Activated CD4-positive, alpha-beta T cell treated with anti-CD3 and anti-CD28 coated beads, Interleukin-2, amount 50 U/mL, for 1 hour (primary cell): ENCODE measurements around the gene BPIFA1.

Experiments
- DNase-seq: peaks from one replicate; pipeline ENCODE4 v3.0.0-alpha.2; 2020

The BPIFA1 gene

GRCh38 chr20:33279261-33279910 lies 43.6 kb downstream of the BPIFA1 start:
- no peak for DNase-seq

GRCh38 chr20:33280000-33280680 lies 44.3 kb downstream of the BPIFA1 start:
- DNase-seq = no peak

GRCh38 chr20:33280775-33281174 lies 45.0 kb downstream of the BPIFA1 start:
- no peak for DNase-seq

- DNase-seq = no peak
These were observed 45.9 kb downstream of the BPIFA1 start for GRCh38 chr20:33281550-33282146.

GRCh38 chr20:33282196-33282934 lies 46.6 kb downstream of the BPIFA1 start:
- no peak for DNase-seq

- DNase-seq = no peak
These were observed 47.3 kb downstream of the BPIFA1 start, which contains the start of gene BPIFB1 for GRCh38 chr20:33282991-33283555. BPIFB1 (plus strand) TSS chr20:33283214; CDS start chr20:33286074, 2,860 bp downstream.

GRCh38 chr20:33284284-33284683 lies 48.5 kb downstream of the BPIFA1 start:
- no peak for DNase-seq

- DNase-seq = no peak
These were observed 49.1 kb downstream of the BPIFA1 start for GRCh38 chr20:33284937-33285336.

- DNase-seq = no peak
These were observed 50.2 kb downstream of the BPIFA1 start for GRCh38 chr20:33285861-33286495.

- DNase-seq = no peak
These were observed 52.1 kb downstream of the BPIFA1 start for GRCh38 chr20:33287884-33288283.

GRCh38 chr20:33290852-33291251 lies 55.1 kb downstream of the BPIFA1 start:
- no peak for DNase-seq

GRCh38 chr20:33291416-33291815 lies 55.6 kb downstream of the BPIFA1 start:
- DNase-seq = no peak

GRCh38 chr20:33291830-33292355 lies 56.1 kb downstream of the BPIFA1 start:
- peak; percentile 66 for DNase-seq
